Hepatocyte (in vitro differentiated cells): ENCODE data around the gene CEP128.

ENCODE experiments used
- CTCF ChIP-seq: fragments of 200-600 bp; sonication (generic); IDR thresholded peaks from 2 replicates; pipeline ENCODE4 v1.5.1; 2016; ENCODE audit warnings: antibody characterized with exemption, mild to moderate bottlenecking; ENCODE audit not compliant: poor library complexity
- EZH2 ChIP-seq: fragments of 200-600 bp; sonication (generic); IDR thresholded peaks from 2 replicates; pipeline ENCODE4 v1.6.1; 2016; ENCODE audit warnings: antibody characterized with exemption, mild to moderate bottlenecking, borderline replicate concordance
- EZH2phosphoT487 ChIP-seq: fragments of 200-600 bp; sonication (generic); IDR thresholded peaks from one replicate; pipeline ENCODE4 v1.6.1; 2018; ENCODE audit warnings: antibody characterized with exemption, mild to moderate bottlenecking, low read depth, moderate library complexity; ENCODE audit not compliant: unreplicated experiment, severe bottlenecking

DNA sequence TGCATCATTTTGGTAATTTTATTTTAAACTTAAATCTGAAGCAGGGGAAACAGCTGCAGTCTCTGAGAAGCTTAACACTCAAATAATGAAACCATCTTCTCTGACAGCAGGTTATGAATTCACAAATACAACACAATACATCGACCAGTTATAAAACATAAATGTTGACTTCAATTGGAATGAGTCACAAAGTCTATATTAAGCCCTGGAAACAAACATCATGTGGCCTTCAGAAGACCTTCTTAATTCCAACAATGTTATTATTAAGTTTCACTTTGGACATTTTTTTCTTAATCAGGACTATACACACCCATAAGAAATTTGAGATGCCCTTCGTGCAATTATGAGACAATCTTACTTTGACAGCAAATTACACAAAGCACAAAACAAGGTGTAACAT, 68.9 kb downstream of the CEP128 start:
- TF ChIP-seq CTCF (no peak), EZH2 (no peak), EZH2phosphoT487 (no peak)
